Stomach smooth muscle (tissue), 2 donors: Measurements from ENCODE around the gene MUC12.

Experiments used
- H3K27ac ChIP-seq: one replicate; pipeline ENCODE4 v1.7.0; 2013; ENCODE audit warnings: mild to moderate bottlenecking, low read length, inconsistent platforms
- H3K27me3 ChIP-seq, 2 donors: one replicate each; pipeline ENCODE4 v1.7.0; 2013; ENCODE audit warnings: low read length in 2 of 2; ENCODE audit not compliant: insufficient read depth in 2 of 2, control insufficient read depth in 1 of 2
- H3K36me3 ChIP-seq, 2 donors: one replicate each; pipeline ENCODE4 v1.7.0; 2013; ENCODE audit warnings: low read length in 2 of 2; ENCODE audit not compliant: control insufficient read depth in 2 of 2, insufficient read depth in 2 of 2
- H3K4me1 ChIP-seq: one replicate; pipeline ENCODE4 v1.7.0; 2013; ENCODE audit warnings: low read length; ENCODE audit not compliant: control insufficient read depth, insufficient read depth
- H3K4me3 ChIP-seq, 2 donors: one replicate each; pipeline ENCODE4 v1.7.0; 2013; ENCODE audit warnings: low read length in 2 of 2
- H3K9ac ChIP-seq, 2 donors: one replicate each; pipeline ENCODE4 v1.7.0; 2013; ENCODE audit warnings: low read length in 2 of 2, mild to moderate bottlenecking in 1 of 2
- H3K9me3 ChIP-seq, 2 donors: one replicate each; pipeline ENCODE4 v1.7.0; 2013; ENCODE audit warnings: low read length in 2 of 2; ENCODE audit not compliant: control insufficient read depth in 2 of 2
- donor health status: healthy.
- donor health status: Pancreatic carcinoma.

MUC12 gene

DNA sequence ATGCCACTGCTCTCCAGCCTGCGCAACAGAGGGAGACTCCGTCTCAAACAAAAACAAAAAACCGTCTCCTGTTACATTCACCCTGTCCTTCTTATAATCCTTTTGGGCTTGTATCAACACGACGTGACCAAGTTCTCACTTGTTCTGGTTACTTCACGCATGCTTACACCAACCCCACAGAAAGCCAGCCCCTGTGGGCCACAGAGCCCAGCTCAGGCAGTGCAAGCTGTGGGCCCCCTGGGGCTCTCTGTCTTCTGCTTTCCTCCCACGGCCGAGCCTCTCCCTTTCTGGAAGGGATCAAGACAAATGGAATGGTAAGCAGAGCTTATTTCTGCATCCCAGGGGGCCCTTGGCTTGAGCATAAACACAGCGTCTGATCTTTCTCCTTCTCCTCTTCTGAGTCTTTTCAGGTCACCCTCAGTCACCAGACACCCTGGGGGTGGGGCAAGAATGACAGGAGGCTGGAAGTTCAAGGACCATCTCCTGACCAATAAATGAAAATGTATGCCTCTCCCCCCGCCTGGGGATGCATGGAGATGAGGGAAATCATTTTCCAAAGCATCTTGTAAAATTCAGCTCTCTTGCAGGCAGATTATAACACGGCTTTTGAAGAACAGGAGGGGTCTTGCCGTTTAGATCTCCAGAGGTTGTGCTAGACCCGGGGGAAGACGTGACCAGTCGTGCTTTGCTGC lies 96.9 kb downstream of the MUC12 start:
- Histone ChIP-seq H3K36me3 (no peaks in the 10 kb centered on the region), H3K9ac (no peak overlapping the region), H3K9me3 (no peaks in the 10 kb centered on the region), H3K27ac (no peak overlapping the region), H3K4me3 (no peak overlapping the region), H3K27me3 (peaks cover 8% of the 10 kb centered on the region in 2 donors), H3K4me1 (no peaks in the 10 kb centered on the region)

- H3K36me3 ChIP-seq = no peaks in the 10 kb centered on the region
- H3K9ac ChIP-seq = no peak overlapping the region
- H3K27ac ChIP-seq = no peak overlapping the region
- H3K27me3 ChIP-seq = peaks cover 6 to 8% of the 10 kb centered on the region in 2 donors
- no peaks in the 10 kb centered on the region for H3K9me3 ChIP-seq
- no peaks in the 10 kb centered on the region for H3K4me1 ChIP-seq
- H3K4me3 ChIP-seq = no peak overlapping the region
These were observed 97.4 kb downstream of the MUC12 start for GRCh38 chr7:101066833-101067177.

DNA sequence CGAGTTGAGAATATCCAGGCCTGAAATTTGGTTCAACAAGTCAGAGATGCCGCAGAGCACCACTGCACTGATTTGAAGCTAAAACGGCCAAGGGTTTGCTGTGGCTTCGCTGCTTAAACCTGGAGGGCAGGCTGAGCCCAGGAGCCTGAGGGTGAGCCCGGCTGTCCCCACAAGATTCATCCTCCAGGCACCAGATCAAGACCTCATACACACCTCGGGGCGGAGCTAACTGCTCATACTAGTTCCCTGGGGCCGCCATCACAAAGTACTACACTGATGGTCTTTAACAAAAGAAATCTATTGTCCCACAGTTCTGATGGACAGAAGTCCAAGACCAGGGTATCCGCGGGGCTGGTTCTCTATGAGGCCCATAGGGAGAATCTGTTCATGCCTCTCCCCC lies 99.0 kb downstream of the MUC12 start:
- H3K9me3 ChIP-seq = no peaks in the 10 kb centered on the region
- H3K27ac ChIP-seq = no peak overlapping the region
- H3K27me3 ChIP-seq = peaks cover 6 to 8% of the 10 kb centered on the region in 2 donors
- H3K4me3 ChIP-seq = no peak overlapping the region
- no peak overlapping the region for H3K9ac ChIP-seq
- no peaks in the 10 kb centered on the region for H3K36me3 ChIP-seq
- H3K4me1 ChIP-seq = no peaks in the 10 kb centered on the region
